ENCODE data around the gene ASB18.

GRCh38 chr2:236194786-236195185 is 69.4 kb downstream of the ASB18 start:
- TF ChIP-seq CTCF (conservative IDR thresholded peaks at IDR 0.05), result no peak
- no peak for TF ChIP-seq EZH2 (IDR thresholded peaks at IDR 0.05; ENCODE audit: low read depth)
